Right atrium auricular region (tissue), 2 donors: ENCODE measurements around the gene TLR2. TPM values are rescaled to one million over a fixed set of nuclear protein-coding genes. Genes with fewer than 3 reads are reported as not detected.

Experiments
- DNase-seq: peaks from one replicate; pipeline ENCODE4 v3.0.0-alpha.2; 2019; ENCODE audit warnings: low spot score
- H3K27ac ChIP-seq, 2 donors: fragments of 200-600 bp; sonication (generic); 1 replicate in 1 of 2; 2 replicates in 1 of 2; pipeline ENCODE4 v1.5.1; 2016 to 2019
- H3K27me3 ChIP-seq, 2 donors: fragments of 200-600 bp; sonication (generic); one replicate each; pipeline versions ENCODE4 v1.5.1 to v1.6.0; 2017 to 2019
- H3K36me3 ChIP-seq: fragments of 200-600 bp; sonication (generic); one replicate; pipeline ENCODE4 v1.5.1; 2016
- H3K4me1 ChIP-seq, 2 donors: fragments of 200-600 bp; sonication (generic); one replicate each; pipeline versions ENCODE4 v1.5.1 to v1.6.0; 2017 to 2019
- H3K4me3 ChIP-seq, 2 donors: fragments of 200-600 bp; sonication (generic); 1 replicate in 1 of 2; 2 replicates in 1 of 2; pipeline ENCODE4 v1.5.1; 2017 to 2019; ENCODE audit warnings: mild to moderate bottlenecking in 1 of 2, moderate library complexity in 1 of 2
- H3K9me3 ChIP-seq, 2 donors: fragments of 200-600 bp; sonication (generic); one replicate each; pipeline ENCODE4 v1.5.1; 2019
- total RNA-seq, 2 donors: library from RNA; depleted of rRNA; stranded (reverse); fragments of >200 nt; gene quantifications; one replicate each; pipeline ENCODE4 v1.1.0, GENCODE V29; 2016
- TF ChIP-seq, protein P1 (sequence below), 2 donors: fragments of 200-600 bp; sonication (generic); IDR thresholded peaks; one replicate each; pipeline ENCODE4 v1.5.1; 2019; ENCODE audit warnings: antibody characterized with exemption in 2 of 2

Gene TLR2
- total RNA-seq, 2 donors from 2014 or later, result 6.4 to 18.8 TPM

- Histone ChIP-seq H3K4me1 (peaks cover 0 to 12% of the 10 kb centered on the region in 2 donors), H3K36me3 (no peaks in the 10 kb centered on the region), H3K27ac (no peak overlapping the region), H3K27me3 (peaks cover 0 to 3% of the 10 kb centered on the region in 2 donors), H3K9me3 (peaks cover 0 to 21% of the 10 kb centered on the region in 2 donors), H3K4me3 (no peak overlapping the region)
- TF ChIP-seq, protein P1, sequence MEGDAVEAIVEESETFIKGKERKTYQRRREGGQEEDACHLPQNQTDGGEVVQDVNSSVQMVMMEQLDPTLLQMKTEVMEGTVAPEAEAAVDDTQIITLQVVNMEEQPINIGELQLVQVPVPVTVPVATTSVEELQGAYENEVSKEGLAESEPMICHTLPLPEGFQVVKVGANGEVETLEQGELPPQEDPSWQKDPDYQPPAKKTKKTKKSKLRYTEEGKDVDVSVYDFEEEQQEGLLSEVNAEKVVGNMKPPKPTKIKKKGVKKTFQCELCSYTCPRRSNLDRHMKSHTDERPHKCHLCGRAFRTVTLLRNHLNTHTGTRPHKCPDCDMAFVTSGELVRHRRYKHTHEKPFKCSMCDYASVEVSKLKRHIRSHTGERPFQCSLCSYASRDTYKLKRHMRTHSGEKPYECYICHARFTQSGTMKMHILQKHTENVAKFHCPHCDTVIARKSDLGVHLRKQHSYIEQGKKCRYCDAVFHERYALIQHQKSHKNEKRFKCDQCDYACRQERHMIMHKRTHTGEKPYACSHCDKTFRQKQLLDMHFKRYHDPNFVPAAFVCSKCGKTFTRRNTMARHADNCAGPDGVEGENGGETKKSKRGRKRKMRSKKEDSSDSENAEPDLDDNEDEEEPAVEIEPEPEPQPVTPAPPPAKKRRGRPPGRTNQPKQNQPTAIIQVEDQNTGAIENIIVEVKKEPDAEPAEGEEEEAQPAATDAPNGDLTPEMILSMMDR (IDR thresholded peaks at IDR 0.05), result no peak
- DNase-seq, result no peak
Observed at GRCh38 chr4:153679486-153679885, 4.6 kb upstream of the TLR2 start.

DNA sequence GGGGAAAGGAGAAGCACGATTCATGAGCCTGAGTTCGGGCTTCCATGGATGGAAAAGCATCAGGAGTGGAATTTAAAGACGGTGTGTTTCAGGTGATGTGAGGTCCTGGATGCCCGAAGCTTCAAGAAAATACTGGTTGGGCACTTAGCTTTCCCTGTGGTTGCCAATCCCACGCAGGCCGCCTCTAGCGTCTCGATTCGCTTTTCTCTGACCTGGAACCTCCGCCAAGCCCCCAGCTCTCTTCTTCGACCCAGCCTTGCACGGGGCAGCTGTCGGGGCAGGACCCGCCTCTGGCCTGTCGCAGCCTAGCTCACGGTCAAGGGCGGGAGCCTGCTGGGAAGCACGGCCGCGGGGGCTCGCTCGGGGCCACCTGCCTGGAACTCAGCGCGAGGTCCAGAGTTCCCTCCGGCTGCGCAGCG is 308 bp upstream of the TLR2 start:
- peaks cover 5% of the 10 kb centered on the region for H3K36me3 ChIP-seq
- DNase-seq, result no peak
- peaks cover 0 to 6% of the 10 kb centered on the region in 2 donors for H3K27me3 ChIP-seq
- H3K4me3 ChIP-seq, result peak overlapping the region; percentile 38 to 63
- H3K4me1 ChIP-seq, result peaks cover 0 to 19% of the 10 kb centered on the region in 2 donors
- TF ChIP-seq, protein P1 (IDR thresholded peaks at IDR 0.05), result no peak
- no peak overlapping the region for H3K27ac ChIP-seq
- H3K9me3 ChIP-seq, result peaks cover 3 to 9% of the 10 kb centered on the region in 2 donors

- peak overlapping the region; percentile 1 to 55 for H3K27ac ChIP-seq
Observed at GRCh38 chr4:153684971-153685371, 891 bp downstream of the TLR2 start.

GRCh38 chr4:153704522-153704921 is 20.4 kb downstream of the TLR2 start:
- DNase-seq, result no peak
- Histone ChIP-seq H3K4me3 (no peak overlapping the region), H3K9me3 (no peaks in the 10 kb centered on the region), H3K36me3 (no peaks in the 10 kb centered on the region), H3K4me1 (no peaks in the 10 kb centered on the region), H3K27ac (no peak overlapping the region), H3K27me3 (no peaks in the 10 kb centered on the region)
- TF ChIP-seq, protein P1 (IDR thresholded peaks at IDR 0.05), result no peak

More at GRCh38 chr4:153684971-153685371, 891 bp downstream of the TLR2 start:
- Histone ChIP-seq H3K4me1 (peaks cover 0 to 19% of the 10 kb centered on the region in 2 donors), H3K27me3 (peaks cover 0 to 6% of the 10 kb centered on the region in 2 donors), H3K9me3 (peaks cover 3 to 19% of the 10 kb centered on the region in 2 donors), H3K4me3 (peak overlapping the region; percentile 38 to 63), H3K36me3 (peaks cover 5% of the 10 kb centered on the region)
- no peak for DNase-seq
- TF ChIP-seq, protein P1 (IDR thresholded peaks at IDR 0.05), result no peak

- Histone ChIP-seq H3K9me3 (no peaks in the 10 kb centered on the region), H3K36me3 (no peaks in the 10 kb centered on the region), H3K27me3 (no peaks in the 10 kb centered on the region), H3K27ac (no peak overlapping the region), H3K4me3 (no peak overlapping the region), H3K4me1 (no peaks in the 10 kb centered on the region)
- DNase-seq, result no peak
- TF ChIP-seq, protein P1 (IDR thresholded peaks at IDR 0.05), result no peak
Observed at GRCh38 chr4:153705743-153706468, 21.8 kb downstream of the TLR2 start.
